ENCODE measurements around the gene ASTL. TPM values are rescaled to one million over a fixed set of nuclear protein-coding genes. Genes with fewer than 3 reads are reported as not detected.

ASTL gene
- total and polyA plus RNA-seq, 9 of the 15 experiments (the other 6 are each of a cell fraction or from before 2014, with no cell fraction given) = not detected

- no peak for TF ChIP-seq CREB1 (IDR thresholded peaks at IDR 0.05)
- TF ChIP-seq CREB1 (CRISPR knock-in tag; IDR thresholded peaks at IDR 0.05) = no peak
Observed at GRCh38 chr2:96106991-96107707, 31.2 kb downstream of the ASTL start (continued).

GRCh38 chr2:96105994-96106715 is 32.1 kb downstream of the ASTL start:
- Histone ChIP-seq H3K9me3 (replicated peaks; ENCODE audit: control insufficient read depth, insufficient read depth, low read depth, low read length) (no peaks in the 10 kb centered on the region), H2AFZ (ENCODE audit: low read depth, low read length) (no peak overlapping the region), H3K27ac (ENCODE audit: extremely low read depth, low read depth, low read length) (no peak overlapping the region), H3K4me1 (replicated peaks in 1 of 2; ENCODE audit: control insufficient read depth in 2 of 2, insufficient read depth in 2 of 2, low read length in 2 of 2) (peaks cover 0 to 5% of the 10 kb centered on the region in 2 experiments; a peak in 2 of 5 replicates), H3K27me3 (ENCODE audit: control insufficient read depth in 2 of 2, insufficient read depth in 2 of 2, low read length in 2 of 2) (peaks cover 0 to 53% of the 10 kb centered on the region in 2 experiments; a peak in 3 of 5 replicates), H3K79me2 (ENCODE audit: control insufficient read depth, insufficient read depth, low read length) (no peaks in the 10 kb centered on the region), H3K36me3 (ENCODE audit: control insufficient read depth, insufficient read depth, low read length) (no peaks in the 10 kb centered on the region), H3K4me2 (ENCODE audit: insufficient read depth, low read length) (no peak overlapping the region), H3K9me1 (ENCODE audit: control insufficient read depth, insufficient read depth, low read length) (no peaks in the 10 kb centered on the region), H4K20me1 (replicated peaks; ENCODE audit: control insufficient read depth, insufficient read depth, low read length) (no peaks in the 10 kb centered on the region), H3K4me3 (no peak overlapping the region), H3K9ac (ENCODE audit: insufficient read depth in 1 of 2, low read depth in 2 of 2, low read length in 2 of 2) (no peak overlapping the region)
- POLR2A ChIA-PET = no interaction called here
- WGBS (ENCODE audit: insufficient coverage, low coverage, missing lambda C conversion rate) = 2% methylated on average over 8 of the region's 8 CpGs
- ATAC-seq (no peak), DNase-seq (ENCODE audit: extremely low read depth in 1 of 4, low spot score in 3 of 4) (no peak), FAIRE-seq (no peak)
- in situ Hi-C loops (cut with MboI) = no loop called here
- TF ChIP-seq BCLAF1 (IDR thresholded peaks at IDR 0.05; ENCODE audit: borderline replicate concordance in 1 of 2, control insufficient read depth in 1 of 2, low read depth in 2 of 2, low read length in 1 of 2) (no peak), GABPB2 (CRISPR knock-in tag; conservative IDR thresholded peaks at IDR 0.05) (no peak), ZNF239 (CRISPR knock-in tag; IDR thresholded peaks at IDR 0.05) (no peak)
- CTCF ChIA-PET (ENCODE audit: low intra/inter-chr PET ratio) = no interaction called here
- no TSS peak for BruUV-seq (replicated peaks)
- intact Hi-C loops (cut with micrococcal nuclease) = no loop called here
